Endothelial cell of umbilical vein (primary cell): ENCODE results near the gene UBE2D2. TPM values are rescaled to one million over a fixed set of nuclear protein-coding genes. Genes with fewer than 3 reads are reported as not detected.

Experiments used
- BruUV-seq: library from RNA; stranded (reverse); fragments of 400-500 nt; replicated peaks from 2 replicates; lab custom pipeline; 2021; lab: Mats Ljungman, UMichigan
- CTCF ChIA-PET: fragments of 300-600, 350-600 bp; sonication (Branson Sonifier 250); formaldehyde crosslinking; loops from one replicate; lab custom pipeline; 2021; ENCODE audit warnings: antibody characterized with exemption, inconsistent platforms; lab: Charles Lee
- POLR2A ChIA-PET: fragments of 300-600, 350-600 bp; sonication (Branson Sonifier 250); formaldehyde crosslinking; loops from one replicate; lab custom pipeline; 2021; ENCODE audit warnings: antibody characterized with exemption, inconsistent platforms; lab: Charles Lee
- DNase-seq: peaks from one replicate; pipeline ENCODE4 v3.0.0-alpha.2; 2011; ENCODE audit warnings: low read depth, low spot score
- FAIRE-seq: peaks from 2 replicates; lab custom pipeline; 2011; peaks lifted over from hg19 to GRCh38; lab: Jason Lieb, UNC
- H2AFZ ChIP-seq: 2 replicates; pipeline ENCODE4 v1.6.0; 2012; ENCODE audit warnings: low read depth, low read length, control low read depth, inconsistent platforms
- H3K27ac ChIP-seq: 2 replicates; pipeline ENCODE4 v1.5.1; 2011; ENCODE audit warnings: low read depth, mild to moderate bottlenecking, control low read depth, low read length, moderate library complexity; ENCODE audit not compliant: insufficient read depth
- H3K27me3 ChIP-seq, 2 experiments: 2 replicates each; pipeline versions ENCODE4 v1.6.0 to v1.6.1; 2011; ENCODE audit warnings: low read length in 2 of 2, mixed read lengths in 1 of 2; ENCODE audit not compliant: control insufficient read depth in 2 of 2, insufficient read depth in 2 of 2
- H3K36me3 ChIP-seq, 2 experiments: 2 replicates in 1 of 2; 3 replicates in 1 of 2; pipeline ENCODE4 v1.5.1; 2011; ENCODE audit warnings: low read length in 2 of 2, mild to moderate bottlenecking in 1 of 2, moderate library complexity in 1 of 2; ENCODE audit not compliant: control insufficient read depth in 2 of 2, insufficient read depth in 2 of 2; ENCODE audit errors: extremely low read depth in 1 of 2
- H3K4me1 ChIP-seq: 3 replicates; pipeline ENCODE4 v1.5.1; 2011; ENCODE audit warnings: mild to moderate bottlenecking, low read length; ENCODE audit not compliant: control insufficient read depth, insufficient read depth; ENCODE audit errors: extremely low read depth
- H3K4me2 ChIP-seq: 2 replicates; pipeline ENCODE4 v1.6.1; 2011; ENCODE audit warnings: low read length, control low read depth, mixed read lengths; ENCODE audit not compliant: insufficient read depth
- H3K4me3 ChIP-seq, 3 experiments: fragments of 200-600 bp in 1 of 3; sonication (generic), shearing (Covaris generic) in 1 of 3; replicated peaks in 1 of 3; 2 replicates each; pipeline ENCODE4 v1.5.1; 2011 to 2016; ENCODE audit warnings: control low read depth in 3 of 3, low read length in 3 of 3, mild to moderate bottlenecking in 2 of 3, inconsistent platforms in 1 of 3, low read depth in 1 of 3, moderate library complexity in 1 of 3; ENCODE audit not compliant: insufficient read depth in 1 of 3
- H3K79me2 ChIP-seq: 2 replicates; pipeline ENCODE4 v1.6.0; 2012; ENCODE audit warnings: low read length, inconsistent platforms; ENCODE audit not compliant: control insufficient read depth, insufficient read depth
- H3K9ac ChIP-seq: replicated peaks from 2 replicates; pipeline ENCODE3; 2011; ENCODE audit warnings: low read length, control low read depth; ENCODE audit not compliant: insufficient read depth; ENCODE audit errors: extremely low read depth
- H3K9me1 ChIP-seq: replicated peaks from 3 replicates; pipeline ENCODE4 v1.6.0; 2011; ENCODE audit warnings: mild to moderate bottlenecking, low read length; ENCODE audit not compliant: control insufficient read depth, insufficient read depth; ENCODE audit errors: extremely low read depth
- H3K9me3 ChIP-seq: replicated peaks from 2 replicates; pipeline ENCODE4 v1.5.1; 2012; ENCODE audit warnings: low read length, inconsistent platforms; ENCODE audit not compliant: control insufficient read depth, insufficient read depth
- H4K20me1 ChIP-seq: replicated peaks from 2 replicates; pipeline ENCODE3; 2011; ENCODE audit warnings: mild to moderate bottlenecking, low read length; ENCODE audit not compliant: control insufficient read depth, insufficient read depth; ENCODE audit errors: extremely low read depth
- CTCF ChIP-seq, 2 donors: IDR thresholded peaks; 1 replicate in 1 of 2; 2 replicates in 1 of 2; pipeline ENCODE4 v1.5.1; 2011; ENCODE audit warnings: low read length in 2 of 2, mild to moderate bottlenecking in 2 of 2, moderate library complexity in 2 of 2, control low read depth in 1 of 2, inconsistent platforms in 1 of 2, low read depth in 1 of 2; ENCODE audit not compliant: insufficient read depth in 1 of 2; ENCODE audit errors: extremely low read depth in 1 of 2
- EZH2 ChIP-seq: IDR thresholded peaks from 2 replicates; pipeline ENCODE4 v1.6.1; 2012; ENCODE audit warnings: borderline replicate concordance, low read depth, mild to moderate bottlenecking, moderate library complexity, low read length, inconsistent platforms; ENCODE audit not compliant: severe bottlenecking
- FOS ChIP-seq: IDR thresholded peaks from 2 replicates; pipeline ENCODE4 v1.6.1; 2011; ENCODE audit warnings: mild to moderate bottlenecking, low read length, moderate library complexity, borderline replicate concordance; ENCODE audit not compliant: insufficient read depth
- GATA2 ChIP-seq: IDR thresholded peaks from 2 replicates; pipeline ENCODE4 v1.7.0; 2011; ENCODE audit warnings: low read depth, mild to moderate bottlenecking, moderate library complexity, mixed read lengths, low read length; ENCODE audit not compliant: insufficient read length, insufficient read depth
- MAX ChIP-seq: IDR thresholded peaks from 2 replicates; pipeline ENCODE4 v1.6.1; 2011; ENCODE audit not compliant: insufficient read depth, insufficient read length
- MYC ChIP-seq: IDR thresholded peaks from one replicate; pipeline ENCODE4 v1.6.1; 2011; ENCODE audit warnings: mild to moderate bottlenecking, low read depth, low read length
- POLR2A ChIP-seq: IDR thresholded peaks from 2 replicates; pipeline ENCODE4 v1.6.1; 2012; ENCODE audit warnings: low read depth, mild to moderate bottlenecking, control low read depth, low read length
- POLR2AphosphoS5 ChIP-seq: IDR thresholded peaks from 2 replicates; pipeline ENCODE4 v1.6.1; 2012; ENCODE audit warnings: low read depth, mild to moderate bottlenecking, control low read depth, low read length, moderate library complexity; ENCODE audit not compliant: insufficient read depth
- dilution Hi-C: fragments of 300-500 bp; cut with MboI; formaldehyde crosslinking; loops from one replicate; pipeline ENCODE4 v1.15.0; 2019; ENCODE audit warnings: low sequenced_read_pairs; ENCODE audit not compliant: extremely low pct_ligation_motif_present
- intact Hi-C: fragments of 100-400 bp; cut with micrococcal nuclease; formaldehyde crosslinking; loops from one replicate; pipeline ENCODE4 v1.10.0; 2022
- polyA plus RNA-seq, 4 experiments: library from polyadenylated mRNA; depleted of rRNA in 3 of 4; stranded (reverse) in 3 of 4; unstranded in 1 of 4; fragments of >200 nt; gene quantifications; 2 replicates each; pipeline versions ENCODE4 v1.2.1 to v1.2.3, GENCODE V29; 2011 to 2012; ENCODE audit warnings: missing spikeins in 1 of 4
- total RNA-seq: library from RNA; stranded (reverse); gene quantifications from 2 replicates; pipeline ENCODE4 v1.2.3, GENCODE V29; 2021

Gene UBE2D2
- total and polyA plus RNA-seq, 2 donors (not counting 3 experiments of a cell fraction or from before 2014, with no cell fraction given), result 45.0 to 156 TPM

GRCh38 chr5:139561655-139562451 lies 714 bp downstream of the UBE2D2 start:
- Histone ChIP-seq H3K4me3 (peak overlapping the region; percentile 71 to 92 (median 85)), H3K9me3 (no peaks in the 10 kb centered on the region), H3K27me3 (no peaks in the 10 kb centered on the region), H4K20me1 (peaks cover 13% of the 10 kb centered on the region), H3K4me1 (peaks cover 31% of the 10 kb centered on the region), H3K9me1 (no peaks in the 10 kb centered on the region), H2AFZ (peak overlapping the region; percentile 69), H3K4me2 (peak overlapping the region; percentile 99), H3K27ac (peak overlapping the region; percentile 80), H3K79me2 (peaks cover 55% of the 10 kb centered on the region), H3K36me3 (no peaks in the 10 kb centered on the region), H3K9ac (peak overlapping the region; percentile 90)
- dilution Hi-C loops (no loop called here), intact Hi-C loops (loop anchor here (1.0 kb wide), 3 partner anchors 44 to 140 kb away; partner anchors contain the start of gene ECSCR)
- no TSS peak for BruUV-seq
- ChIA-PET CTCF (interaction anchor here (0.8 to 6.6 kb wide), 13 partner anchors 10 to 144 kb away, joined by 3 to 57 read pairs (median 4); partner anchors contain the start of gene DNAJC18), POLR2A (interaction anchor here (0.6 to 2.3 kb wide), 10 partner anchors 9 to 141 kb away, joined by 3 to 6 read pairs (median 3); partner anchors contain the start of genes CXXC5, ECSCR and STING1)
- DNase-seq, result peak; percentile 61
- no peak for TF ChIP-seq EZH2
- no peak for TF ChIP-seq MYC
- TF ChIP-seq POLR2AphosphoS5, result no peak
- no peak for TF ChIP-seq FOS
- TF ChIP-seq GATA2, result no peak
- no peak for TF ChIP-seq POLR2A
- TF ChIP-seq MAX, result no peak
- no peak for TF ChIP-seq CTCF (IDR thresholded peaks at IDR 0.05; ENCODE audit: extremely low read depth in 1 of 2, insufficient read depth in 1 of 2, low read depth in 1 of 2, low read length in 2 of 2)
- peak; percentile 78 for FAIRE-seq
